Measurements from ENCODE around the gene CST9.

Gene CST9, protein sequence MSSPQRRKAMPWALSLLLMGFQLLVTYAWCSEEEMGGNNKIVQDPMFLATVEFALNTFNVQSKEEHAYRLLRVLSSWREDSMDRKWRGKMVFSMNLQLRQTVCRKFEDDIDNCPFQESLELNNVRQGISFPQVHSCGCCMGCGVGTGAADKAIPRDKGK

DNA sequence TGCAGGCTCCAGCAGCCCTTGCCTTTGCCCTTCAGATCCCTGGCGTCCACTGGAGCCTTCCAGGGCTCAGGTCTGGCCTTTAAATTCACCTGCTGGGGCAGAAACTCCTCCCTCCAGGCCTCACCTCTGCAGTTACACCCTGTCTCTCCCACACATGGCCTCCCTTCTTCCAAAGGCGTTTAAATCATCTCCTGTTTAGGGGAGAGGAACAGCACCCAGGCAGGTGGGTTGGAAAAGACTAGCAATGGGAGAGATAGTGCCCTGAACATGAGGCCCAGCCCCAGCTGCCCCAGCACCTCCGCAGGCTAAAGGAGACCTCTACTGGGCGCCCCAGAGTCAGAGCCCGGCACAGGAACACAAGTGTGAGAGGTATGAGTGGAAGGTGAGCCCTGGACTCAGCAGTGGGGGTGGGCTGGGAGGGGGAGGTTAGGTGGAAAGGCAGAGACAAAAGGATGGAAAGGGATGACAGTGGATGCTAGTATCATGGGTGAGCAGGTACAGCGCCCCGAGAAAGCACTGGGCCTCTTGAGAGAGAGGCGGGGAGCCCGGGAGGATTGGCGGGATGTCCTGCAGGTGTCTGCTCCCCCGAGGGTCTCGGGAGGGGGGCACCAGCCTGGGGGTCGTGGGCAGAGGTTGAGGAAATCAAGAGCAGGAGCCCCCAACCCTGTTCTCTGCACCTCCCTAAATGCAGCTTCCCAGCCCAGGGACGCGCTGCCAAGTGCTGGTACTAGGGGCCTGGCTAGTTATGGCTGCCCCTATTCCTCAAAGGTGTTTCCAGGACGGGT, at the start of gene CST9:
CST9 (minus strand) TSS at position 51 of the 785 bp plus-strand sequence. CDS start 53 bp downstream, outside the sequence.
- DNase-seq (ENCODE audit: low read depth), result no peak
- TF ChIP-seq, protein P1, sequence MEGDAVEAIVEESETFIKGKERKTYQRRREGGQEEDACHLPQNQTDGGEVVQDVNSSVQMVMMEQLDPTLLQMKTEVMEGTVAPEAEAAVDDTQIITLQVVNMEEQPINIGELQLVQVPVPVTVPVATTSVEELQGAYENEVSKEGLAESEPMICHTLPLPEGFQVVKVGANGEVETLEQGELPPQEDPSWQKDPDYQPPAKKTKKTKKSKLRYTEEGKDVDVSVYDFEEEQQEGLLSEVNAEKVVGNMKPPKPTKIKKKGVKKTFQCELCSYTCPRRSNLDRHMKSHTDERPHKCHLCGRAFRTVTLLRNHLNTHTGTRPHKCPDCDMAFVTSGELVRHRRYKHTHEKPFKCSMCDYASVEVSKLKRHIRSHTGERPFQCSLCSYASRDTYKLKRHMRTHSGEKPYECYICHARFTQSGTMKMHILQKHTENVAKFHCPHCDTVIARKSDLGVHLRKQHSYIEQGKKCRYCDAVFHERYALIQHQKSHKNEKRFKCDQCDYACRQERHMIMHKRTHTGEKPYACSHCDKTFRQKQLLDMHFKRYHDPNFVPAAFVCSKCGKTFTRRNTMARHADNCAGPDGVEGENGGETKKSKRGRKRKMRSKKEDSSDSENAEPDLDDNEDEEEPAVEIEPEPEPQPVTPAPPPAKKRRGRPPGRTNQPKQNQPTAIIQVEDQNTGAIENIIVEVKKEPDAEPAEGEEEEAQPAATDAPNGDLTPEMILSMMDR (IDR thresholded peaks at IDR 0.05; ENCODE audit: control insufficient read depth, extremely low read depth, insufficient read depth), result no peak
- no peak within 1 kb of the TSS for H3K4me3 ChIP-seq (ENCODE audit: low read depth, low read length)

DNA sequence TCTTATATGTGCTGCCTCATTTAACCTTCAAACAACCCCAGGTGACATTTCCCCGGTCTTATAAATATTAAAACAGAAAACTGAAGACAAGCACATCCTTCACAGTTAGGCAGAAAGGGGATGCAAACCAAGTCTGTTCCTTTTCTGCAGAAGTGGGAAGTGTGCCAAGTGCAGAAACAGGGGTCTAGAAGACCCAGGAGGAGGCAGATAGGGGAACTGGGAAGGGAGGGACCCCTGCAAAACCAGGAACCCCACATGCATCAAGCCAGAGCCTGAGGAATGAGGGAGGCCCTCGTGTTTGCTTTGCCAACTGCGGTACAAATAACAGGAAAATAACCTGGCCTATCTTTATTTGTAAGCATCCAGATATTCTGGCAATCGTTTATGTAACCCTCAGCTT, 49.0 kb upstream of the CST9 start:
- TF ChIP-seq, protein P1 (IDR thresholded peaks at IDR 0.05; ENCODE audit: control insufficient read depth, extremely low read depth, insufficient read depth), result no peak
- no peak overlapping the region for H3K4me3 ChIP-seq (ENCODE audit: low read depth, low read length)
- DNase-seq (ENCODE audit: low read depth), result no peak

DNA sequence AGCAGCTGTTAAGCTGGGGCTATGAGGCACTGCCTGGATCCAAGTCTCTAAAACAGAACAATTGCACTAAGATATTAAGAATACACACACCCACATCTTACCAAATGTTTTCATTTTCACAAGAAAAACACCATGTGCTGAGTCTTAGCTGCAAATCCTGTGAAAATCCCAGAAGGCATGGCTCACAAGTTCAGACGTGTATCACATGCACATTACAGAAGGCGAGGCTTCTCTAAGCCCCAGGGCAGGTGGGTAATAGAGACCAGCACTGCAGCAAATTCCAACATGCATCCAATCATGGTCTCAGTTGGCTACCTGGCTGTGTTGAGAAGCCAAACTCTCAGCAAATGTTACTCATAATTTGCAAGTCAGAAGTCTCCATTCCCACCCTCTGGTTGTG, 48.3 kb upstream of the CST9 start:
- DNase-seq (ENCODE audit: low read depth), result no peak
- TF ChIP-seq, protein P1 (IDR thresholded peaks at IDR 0.05; ENCODE audit: control insufficient read depth, extremely low read depth, insufficient read depth), result no peak
- no peak overlapping the region for H3K4me3 ChIP-seq (ENCODE audit: low read depth, low read length)

DNA sequence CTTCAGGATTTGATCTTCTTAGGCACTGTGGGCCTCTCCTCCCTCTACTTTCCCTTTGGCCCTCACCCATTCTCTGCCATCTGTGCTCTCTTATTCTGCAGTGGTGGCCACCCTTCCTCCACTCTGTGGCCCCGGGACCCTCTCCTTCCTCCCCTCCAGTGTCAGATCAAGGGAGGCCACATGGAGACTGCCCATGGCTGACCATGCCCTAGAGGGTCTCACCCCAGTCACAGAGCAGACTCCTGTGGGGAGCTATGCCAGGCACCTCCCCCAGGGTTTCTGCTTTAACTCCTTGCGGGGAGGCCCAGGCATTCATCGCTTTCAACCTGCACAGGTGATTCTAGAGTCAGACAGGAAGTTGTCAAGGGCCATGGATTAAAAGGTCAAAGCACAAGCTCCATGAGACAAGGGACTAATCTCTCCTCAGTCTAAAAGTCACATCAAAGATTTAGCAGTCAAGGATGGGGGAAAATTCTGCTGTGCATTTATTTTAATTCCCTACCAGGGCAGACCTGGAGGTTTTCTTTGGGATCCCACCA, 47.8 kb upstream of the CST9 start:
- no peak for DNase-seq (ENCODE audit: low read depth)
- TF ChIP-seq, protein P1 (IDR thresholded peaks at IDR 0.05; ENCODE audit: control insufficient read depth, extremely low read depth, insufficient read depth), result no peak
- H3K4me3 ChIP-seq (ENCODE audit: low read depth, low read length), result no peak overlapping the region

GRCh38 chr20:23652926-23653325, 47.2 kb upstream of the CST9 start:
- TF ChIP-seq, protein P1 (IDR thresholded peaks at IDR 0.05; ENCODE audit: control insufficient read depth, extremely low read depth, insufficient read depth), result no peak
- no peak overlapping the region for H3K4me3 ChIP-seq (ENCODE audit: low read depth, low read length)
- no peak for DNase-seq (ENCODE audit: low read depth)

DNA sequence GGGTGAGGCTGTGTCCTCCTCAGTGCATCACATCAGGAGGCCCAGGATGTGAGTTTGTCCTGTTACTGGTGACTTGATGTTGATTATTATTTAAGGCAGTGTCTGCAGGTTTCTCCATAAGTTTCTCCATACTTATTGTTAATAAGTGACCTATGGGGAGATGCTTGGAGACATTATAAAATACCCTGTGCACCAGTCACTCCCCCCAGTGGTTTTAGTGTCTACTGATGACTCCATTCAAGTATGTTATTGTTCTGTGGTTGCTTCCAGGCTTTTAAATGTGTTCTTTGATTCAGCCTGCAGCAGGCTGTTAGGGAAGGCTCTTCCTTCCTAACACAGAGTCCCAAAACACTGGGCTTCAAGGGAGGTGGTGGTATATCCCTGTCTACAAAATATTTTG, 46.7 kb upstream of the CST9 start:
- TF ChIP-seq, protein P1 (IDR thresholded peaks at IDR 0.05; ENCODE audit: control insufficient read depth, extremely low read depth, insufficient read depth), result no peak

More for the DNA sequence above, 46.7 kb upstream of the CST9 start:
- DNase-seq (ENCODE audit: low read depth), result no peak
- H3K4me3 ChIP-seq (ENCODE audit: low read depth, low read length), result no peak overlapping the region
